Measurements from ENCODE around the gene PTPRCAP.

PTPRCAP gene

DNA sequence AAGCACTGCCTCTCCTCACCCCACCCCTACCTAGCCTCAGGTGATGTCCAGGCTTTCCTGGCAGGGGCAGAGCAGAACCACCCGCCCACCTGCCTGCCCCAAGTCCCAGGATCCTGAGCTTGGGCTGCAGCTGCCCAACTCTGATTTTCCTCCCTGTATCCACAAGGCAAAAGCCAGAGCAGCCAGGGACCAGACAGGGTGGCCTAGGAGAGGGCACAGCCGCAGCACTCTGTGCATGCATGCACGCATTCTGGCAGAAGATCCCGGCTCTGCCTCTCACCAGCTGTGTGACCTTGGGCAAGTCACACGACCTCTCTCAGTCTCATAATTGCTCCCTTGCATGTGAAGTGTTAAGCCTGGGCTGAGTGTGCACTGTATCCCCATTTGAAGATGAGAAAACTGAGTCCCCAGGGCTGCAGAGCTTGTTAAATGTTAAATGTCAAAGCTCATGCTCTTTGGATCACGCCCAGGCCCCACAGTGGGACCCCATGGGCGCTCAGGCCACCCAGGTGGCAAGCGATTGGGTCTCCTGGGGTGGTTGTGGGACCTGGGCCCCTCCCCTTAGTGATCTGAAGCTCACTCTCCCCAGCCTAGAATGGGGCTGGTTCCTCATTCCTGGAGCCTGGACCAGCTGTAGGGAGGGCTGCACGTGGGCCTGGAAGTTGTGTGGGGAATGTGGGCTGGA is 24.8 kb downstream of the PTPRCAP start:
- Histone ChIP-seq H3K9ac (ENCODE audit: low read length) (no peak overlapping the region), H3K4me3 (ENCODE audit: low read length) (no peak overlapping the region), H3K27me3 (replicated peaks; ENCODE audit: insufficient read depth, low read length) (peaks cover 6% of the 10 kb centered on the region; the same call in 1 of the 2 replicates), H3K27ac (ENCODE audit: low read length) (no peak overlapping the region), H3K4me1 (ENCODE audit: low read length) (peaks cover 19% of the 10 kb centered on the region), H2AFZ (ENCODE audit: low read length) (no peak overlapping the region), H4K20me1 (ENCODE audit: insufficient read depth, low read length) (no peaks in the 10 kb centered on the region), H3K36me3 (replicated peaks; ENCODE audit: insufficient read depth, low read length) (no peaks in the 10 kb centered on the region), H3K79me2 (ENCODE audit: low read length) (no peaks in the 10 kb centered on the region), H3K9me2 (replicated peaks; ENCODE audit: insufficient read depth, low read length) (no peaks in the 10 kb centered on the region), H3F3A (ENCODE audit: insufficient read depth, low read length) (no peaks in the 10 kb centered on the region; the same call in 1 of the 2 replicates), H3K9me3 (replicated peaks; ENCODE audit: insufficient read depth, low read length) (no peaks in the 10 kb centered on the region), H3K4me2 (ENCODE audit: low read depth, low read length) (no peak overlapping the region)
- TF ChIP-seq, protein P1, sequence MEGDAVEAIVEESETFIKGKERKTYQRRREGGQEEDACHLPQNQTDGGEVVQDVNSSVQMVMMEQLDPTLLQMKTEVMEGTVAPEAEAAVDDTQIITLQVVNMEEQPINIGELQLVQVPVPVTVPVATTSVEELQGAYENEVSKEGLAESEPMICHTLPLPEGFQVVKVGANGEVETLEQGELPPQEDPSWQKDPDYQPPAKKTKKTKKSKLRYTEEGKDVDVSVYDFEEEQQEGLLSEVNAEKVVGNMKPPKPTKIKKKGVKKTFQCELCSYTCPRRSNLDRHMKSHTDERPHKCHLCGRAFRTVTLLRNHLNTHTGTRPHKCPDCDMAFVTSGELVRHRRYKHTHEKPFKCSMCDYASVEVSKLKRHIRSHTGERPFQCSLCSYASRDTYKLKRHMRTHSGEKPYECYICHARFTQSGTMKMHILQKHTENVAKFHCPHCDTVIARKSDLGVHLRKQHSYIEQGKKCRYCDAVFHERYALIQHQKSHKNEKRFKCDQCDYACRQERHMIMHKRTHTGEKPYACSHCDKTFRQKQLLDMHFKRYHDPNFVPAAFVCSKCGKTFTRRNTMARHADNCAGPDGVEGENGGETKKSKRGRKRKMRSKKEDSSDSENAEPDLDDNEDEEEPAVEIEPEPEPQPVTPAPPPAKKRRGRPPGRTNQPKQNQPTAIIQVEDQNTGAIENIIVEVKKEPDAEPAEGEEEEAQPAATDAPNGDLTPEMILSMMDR (IDR thresholded peaks at IDR 0.05; ENCODE audit: low read length), result no peak
- TF ChIP-seq EZH2 (optimal IDR thresholded peaks at IDR 0.05; ENCODE audit: low read depth, low read length) (no peak), EZH2phosphoT487 (IDR thresholded peaks at IDR 0.05; ENCODE audit: low read length) (no peak)
- DNase-seq, result no peak

DNA sequence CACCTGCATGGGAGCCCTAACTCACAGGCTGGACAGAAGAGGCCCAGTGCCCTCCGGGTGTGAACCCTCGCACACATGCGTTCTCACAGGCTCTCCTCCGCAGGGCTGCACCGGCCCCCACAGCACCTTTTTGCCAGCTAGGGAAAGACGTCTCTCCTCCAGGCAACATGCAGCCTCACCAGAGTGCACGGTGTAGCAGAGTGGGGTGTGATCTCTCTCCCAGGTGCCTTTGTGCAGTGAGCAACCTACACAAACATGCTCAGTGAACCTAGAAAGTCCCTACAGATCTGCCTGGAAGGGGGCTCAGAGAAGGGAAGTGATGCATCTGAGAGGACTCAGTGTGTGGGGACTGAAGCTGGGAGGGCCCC is 25.7 kb downstream of the PTPRCAP start:
- Histone ChIP-seq H3K9me2 (replicated peaks; ENCODE audit: insufficient read depth, low read length) (no peaks in the 10 kb centered on the region), H3K4me2 (ENCODE audit: low read depth, low read length) (no peak overlapping the region), H3K79me2 (ENCODE audit: low read length) (no peaks in the 10 kb centered on the region), H3K27me3 (replicated peaks; ENCODE audit: insufficient read depth, low read length) (peaks cover 6% of the 10 kb centered on the region; the same call in 1 of the 2 replicates), H4K20me1 (ENCODE audit: insufficient read depth, low read length) (no peaks in the 10 kb centered on the region), H3K27ac (ENCODE audit: low read length) (no peak overlapping the region), H3K36me3 (replicated peaks; ENCODE audit: insufficient read depth, low read length) (no peaks in the 10 kb centered on the region), H2AFZ (ENCODE audit: low read length) (no peak overlapping the region), H3K9ac (ENCODE audit: low read length) (no peak overlapping the region), H3K4me1 (ENCODE audit: low read length) (peaks cover 19% of the 10 kb centered on the region), H3K9me3 (replicated peaks; ENCODE audit: insufficient read depth, low read length) (no peaks in the 10 kb centered on the region), H3F3A (ENCODE audit: insufficient read depth, low read length) (no peaks in the 10 kb centered on the region; the same call in 1 of the 2 replicates), H3K4me3 (ENCODE audit: low read length) (no peak overlapping the region)
- TF ChIP-seq, protein P1 (IDR thresholded peaks at IDR 0.05; ENCODE audit: low read length), result no peak
- TF ChIP-seq EZH2phosphoT487 (IDR thresholded peaks at IDR 0.05; ENCODE audit: low read length) (no peak), EZH2 (optimal IDR thresholded peaks at IDR 0.05; ENCODE audit: low read depth, low read length) (no peak)
- DNase-seq, result no peak

DNA sequence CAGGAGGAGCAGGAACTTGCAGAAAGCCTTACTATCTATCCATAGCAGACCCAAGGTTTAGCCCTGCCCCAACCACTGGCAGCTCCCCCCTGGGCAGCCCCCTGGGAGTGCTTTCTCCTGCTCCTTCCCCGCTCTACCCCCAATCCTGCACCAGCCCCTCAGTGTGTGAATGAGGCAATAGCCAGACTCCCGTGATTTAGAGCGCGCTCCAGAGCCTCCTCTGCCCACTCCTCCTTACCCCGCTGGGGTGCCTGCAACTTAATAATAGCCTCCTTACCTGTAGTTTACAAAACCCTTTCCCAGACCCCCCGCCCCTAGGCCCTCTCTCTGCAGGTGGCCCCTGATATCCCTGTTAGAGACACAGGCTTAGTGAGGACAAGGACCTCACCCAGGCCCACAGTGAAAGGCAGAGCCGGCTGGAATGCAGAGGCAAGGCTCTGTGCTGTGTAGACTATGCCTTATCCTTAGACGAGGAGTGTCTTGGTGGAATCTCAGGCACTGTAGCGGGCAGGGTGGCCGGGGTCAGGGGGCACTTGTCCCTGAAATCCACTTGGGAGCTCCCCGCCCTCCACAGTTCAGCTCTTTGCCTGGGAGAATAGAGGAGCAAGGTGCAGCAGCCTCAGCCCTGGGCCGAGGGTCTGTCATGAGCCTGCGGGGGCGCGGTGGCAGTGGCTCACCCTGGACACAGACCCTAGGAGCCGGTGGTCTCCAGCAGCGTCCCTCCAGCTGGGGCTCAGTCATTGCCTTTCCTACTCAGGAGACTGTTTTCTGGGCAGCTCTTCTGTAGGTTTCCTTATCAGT is 26.3 kb downstream of the PTPRCAP start:
- no peak for DNase-seq
- H3K4me3 ChIP-seq (ENCODE audit: low read length), result no peak overlapping the region
- no peak overlapping the region for H2AFZ ChIP-seq (ENCODE audit: low read length)
- peaks cover 6% of the 10 kb centered on the region; the same call in 1 of the 2 replicates for H3K27me3 ChIP-seq (replicated peaks; ENCODE audit: insufficient read depth, low read length)
- peaks cover 19% of the 10 kb centered on the region for H3K4me1 ChIP-seq (ENCODE audit: low read length)
- TF ChIP-seq EZH2 (optimal IDR thresholded peaks at IDR 0.05; ENCODE audit: low read depth, low read length) (no peak), EZH2phosphoT487 (IDR thresholded peaks at IDR 0.05; ENCODE audit: low read length) (no peak)
- TF ChIP-seq, protein P1 (IDR thresholded peaks at IDR 0.05; ENCODE audit: low read length), result no peak
- H3K4me2 ChIP-seq (ENCODE audit: low read depth, low read length), result no peak overlapping the region
- no peak overlapping the region for H3K27ac ChIP-seq (ENCODE audit: low read length)
- H4K20me1 ChIP-seq (ENCODE audit: insufficient read depth, low read length), result no peaks in the 10 kb centered on the region
- H3K9ac ChIP-seq (ENCODE audit: low read length), result no peak overlapping the region
- no peaks in the 10 kb centered on the region for H3K36me3 ChIP-seq (replicated peaks; ENCODE audit: insufficient read depth, low read length)
- H3K9me2 ChIP-seq (replicated peaks; ENCODE audit: insufficient read depth, low read length), result no peaks in the 10 kb centered on the region
- no peaks in the 10 kb centered on the region for H3K9me3 ChIP-seq (replicated peaks; ENCODE audit: insufficient read depth, low read length)
- H3K79me2 ChIP-seq (ENCODE audit: low read length), result no peaks in the 10 kb centered on the region
- no peaks in the 10 kb centered on the region; the same call in 1 of the 2 replicates for H3F3A ChIP-seq (ENCODE audit: insufficient read depth, low read length)

All from MM.1S (cell line).